HepG2 (cell line): ENCODE measurements around the gene PPP1CC. TPM values are rescaled to one million over a fixed set of nuclear protein-coding genes. Genes with fewer than 3 reads are reported as not detected.
A peak's percentile ranks its signal among the peaks of the same experiment; 100 is the strongest.

Source experiments
- ATAC-seq: fragments of 200-7000 bp; cut with Tn5 transposase; 3 replicates; pipeline ENCODE4 v1.9.1; 2020; ENCODE audit warnings: mild to moderate bottlenecking, moderate library complexity
- BruUV-seq: library from RNA; stranded (reverse); fragments of 400-500 nt; replicated peaks from 2 replicates; lab custom pipeline; 2021; lab: Mats Ljungman, UMichigan
- CTCF ChIA-PET: fragments of 300-600 bp; formaldehyde crosslinking; extraction: SDS; loops from one replicate; lab custom pipeline; 2021; ENCODE audit warnings: low total read pairs, inconsistent platforms, low intra/inter-chr PET ratio; lab: Yijun Ruan, JAX
- POLR2A ChIA-PET: fragments of 350-600 bp; sonication (Branson Sonifier 250); formaldehyde crosslinking; loops from one replicate; lab custom pipeline; 2020; ENCODE audit warnings: antibody characterized with exemption, inconsistent platforms; lab: Yijun Ruan, JAX
- DNase-seq: peaks from one replicate; pipeline ENCODE4 v3.0.0-alpha.2; 2015; ENCODE audit warnings: low spot score
- FAIRE-seq: peaks from 3 replicates; lab custom pipeline; 2011; peaks lifted over from hg19 to GRCh38; lab: Jason Lieb, UNC
- H2AFZ ChIP-seq: one replicate; pipeline ENCODE4 v1.6.1; 2011; ENCODE audit warnings: low read length, inconsistent platforms
- H3K27ac ChIP-seq: fragments of 300-600 bp; 3 replicates; pipeline ENCODE4 v1.8.0; 2011; ENCODE audit warnings: mixed run types, mild to moderate bottlenecking, mixed read lengths, low read length, inconsistent platforms; ENCODE audit not compliant: insufficient read depth; ENCODE audit errors: extremely low read length
- H3K27me3 ChIP-seq, 2 experiments: fragments of 200-600 bp in 1 of 2; 2 replicates in 1 of 2; 3 replicates in 1 of 2; pipeline versions ENCODE4 v1.6.0 to v1.8.0; 2011; ENCODE audit warnings: low read length in 2 of 2, mild to moderate bottlenecking in 2 of 2, moderate library complexity in 2 of 2, inconsistent platforms in 1 of 2; ENCODE audit not compliant: insufficient read depth in 2 of 2, control insufficient read depth in 1 of 2
- H3K36me3 ChIP-seq, 2 experiments: fragments of 200-600 bp in 1 of 2; replicated peaks in 1 of 2; 2 replicates in 1 of 2; 3 replicates in 1 of 2; pipeline versions ENCODE4 v1.5.1 to v1.8.0; 2011; ENCODE audit warnings: low read length in 2 of 2, inconsistent platforms in 1 of 2; ENCODE audit not compliant: insufficient read depth in 2 of 2, control insufficient read depth in 1 of 2
- H3K4me1 ChIP-seq: 2 replicates; pipeline ENCODE4 v1.5.1; 2012; ENCODE audit warnings: low read length, inconsistent platforms; ENCODE audit not compliant: insufficient read depth
- H3K4me2 ChIP-seq: 2 replicates; pipeline ENCODE4 v1.6.0; 2011; ENCODE audit warnings: low read depth, low read length, inconsistent platforms
- H3K4me3 ChIP-seq, 3 experiments: fragments of 200-600 bp in 1 of 3; sonication (generic), shearing (Covaris generic) in 1 of 3; replicated peaks in 1 of 3; 2 replicates each; pipeline ENCODE4 v1.5.1; 2011 to 2016; ENCODE audit warnings: low read length in 3 of 3, inconsistent platforms in 2 of 3, low read depth in 2 of 3, mild to moderate bottlenecking in 2 of 3, control low read depth in 1 of 3, mixed read lengths in 1 of 3; ENCODE audit not compliant: insufficient read depth in 1 of 3
- H3K79me2 ChIP-seq: one replicate; pipeline ENCODE4 v1.6.1; 2011; ENCODE audit warnings: low read length, inconsistent platforms; ENCODE audit not compliant: insufficient read depth
- H3K9ac ChIP-seq: 2 replicates; pipeline ENCODE4 v1.6.0; 2011; ENCODE audit warnings: mild to moderate bottlenecking, low read depth, low read length, inconsistent platforms; ENCODE audit not compliant: insufficient read depth
- H3K9me3 ChIP-seq: 2 replicates; pipeline ENCODE4 v1.5.1; 2012; ENCODE audit warnings: mild to moderate bottlenecking, low read length
- H4K20me1 ChIP-seq: 2 replicates; pipeline ENCODE4 v1.6.0; 2011; ENCODE audit warnings: inconsistent platforms, mild to moderate bottlenecking, low read length, moderate library complexity; ENCODE audit not compliant: insufficient read depth
- ARNT ChIP-seq: fragments of 450-650 bp; IDR thresholded peaks from 2 replicates; pipeline ENCODE4 v1.6.1; 2017
- CBX1 ChIP-seq: IDR thresholded peaks from one replicate; pipeline ENCODE4 v1.6.1; 2016; ENCODE audit warnings: antibody characterized with exemption, low read depth
- CEBPG ChIP-seq: IDR thresholded peaks from 2 replicates; pipeline ENCODE4 v1.6.1; 2016
- PAWR ChIP-seq: sonication (generic); formaldehyde crosslinking; IDR thresholded peaks from 2 replicates; pipeline ENCODE4 v1.4.0; 2020; ENCODE audit warnings: missing genetic modification reagents, mild to moderate bottlenecking, borderline replicate concordance
- RFX1 ChIP-seq: fragments of 450-650 bp; IDR thresholded peaks from 2 replicates; pipeline ENCODE4 v1.6.1; 2017
- SETDB1 ChIP-seq: sonication (generic); formaldehyde crosslinking; IDR thresholded peaks from 2 replicates; pipeline ENCODE4 v1.5.1; 2020; ENCODE audit warnings: missing genetic modification reagents, mild to moderate bottlenecking, borderline replicate concordance
- SRSF4 ChIP-seq: fragments of 200-400 bp; formaldehyde crosslinking; IDR thresholded peaks from one replicate; pipeline ENCODE4 v1.6.1; 2018; ENCODE audit warnings: mild to moderate bottlenecking, low read depth, low read length, moderate library complexity; ENCODE audit not compliant: poor library complexity, severe bottlenecking
- ZBTB7A ChIP-seq: sonication (generic); formaldehyde crosslinking; IDR thresholded peaks from 2 replicates; pipeline ENCODE4 v1.8.0; 2022; ENCODE audit warnings: mild to moderate bottlenecking, missing genetic modification reagents
- ZMYM4 ChIP-seq: sonication (generic); formaldehyde crosslinking; IDR thresholded peaks from 2 replicates; pipeline ENCODE4 v1.8.1; 2023; ENCODE audit warnings: mild to moderate bottlenecking, missing genetic modification reagents
- ZNF235 ChIP-seq: sonication (generic); formaldehyde crosslinking; IDR thresholded peaks from 2 replicates; pipeline ENCODE4 v1.8.1; 2023; ENCODE audit warnings: mild to moderate bottlenecking, missing genetic modification reagents, borderline replicate concordance
- ZNF3 ChIP-seq: IDR thresholded peaks from 2 replicates; pipeline ENCODE4 v1.7.0; 2017; ENCODE audit warnings: inconsistent platforms
- ZNF577 ChIP-seq: sonication (generic); formaldehyde crosslinking; IDR thresholded peaks from 2 replicates; pipeline ENCODE4 v1.4.0; 2020; ENCODE audit warnings: mild to moderate bottlenecking, low read depth, missing genetic modification reagents, borderline replicate concordance
- ZNF678 ChIP-seq: sonication (generic); formaldehyde crosslinking; IDR thresholded peaks from 2 replicates; pipeline ENCODE4 v1.4.0; 2020; ENCODE audit warnings: mild to moderate bottlenecking, missing genetic modification reagents
- WGBS: methylation state at CpG from one replicate; pipeline ENCODE4 v1.1.6; 2017; ENCODE audit warnings: low lambda C conversion rate; 5-methylcytosine and 5-hydroxymethylcytosine counted together
- in situ Hi-C: cut with HindIII; loops from 2 replicates; pipeline ENCODE4 v1.10.0; 2017; ENCODE audit warnings: low pct_unique_long_range_greater_than_20kb; ENCODE audit not compliant: extremely low pct_ligation_motif_present
- intact Hi-C: fragments of 100-400 bp; cut with micrococcal nuclease; formaldehyde crosslinking; loops from one replicate; pipeline ENCODE4 v1.10.0; 2022; ENCODE audit not compliant: unreplicated experiment
- polyA plus RNA-seq, 8 experiments: library from polyadenylated mRNA; depleted of rRNA in 3 of 8; stranded (reverse) in 7 of 8; unstranded in 1 of 8; fragments of >200 nt; fragmentation: Illumina TruSeq in 4 of 8; extraction: Trizol in 4 of 8; gene quantifications; 2 replicates each; pipeline versions ENCODE4 v1.2.1 to v1.2.3, GENCODE V29; 2011 to 2016; ENCODE audit warnings: low read depth in 4 of 8, missing spikeins in 1 of 8, mixed read lengths in 1 of 8; ENCODE audit not compliant: insufficient read depth in 1 of 8
- total RNA-seq, 5 experiments: library from RNA; depleted of rRNA; stranded (reverse); fragments of >200 nt; fragmentation: Illumina TruSeq; extraction: Trizol; gene quantifications; 2 replicates each; pipeline ENCODE4 v1.2.3, GENCODE V29; 2016; ENCODE audit warnings: low read depth in 1 of 5
- TF ChIP-seq, protein P1 (sequence below): sonication (generic); formaldehyde crosslinking; IDR thresholded peaks from 2 replicates; pipeline ENCODE4 v1.4.0; 2020; ENCODE audit warnings: missing genetic modification reagents, mild to moderate bottlenecking, borderline replicate concordance
- TF ChIP-seq, protein P2 (sequence below): sonication (generic); formaldehyde crosslinking; IDR thresholded peaks from 2 replicates; pipeline ENCODE4 v1.5.0; 2020; ENCODE audit warnings: mild to moderate bottlenecking, missing genetic modification reagents
- TF ChIP-seq, protein P3 (sequence below), 2 experiments: sonication (generic) in 1 of 2; formaldehyde crosslinking in 1 of 2; IDR thresholded peaks; 2 replicates each; pipeline versions ENCODE4 v1.4.0 to v1.6.1; 2018 to 2020; ENCODE audit warnings: missing genetic modification reagents in 2 of 2, borderline replicate concordance in 1 of 2, low read depth in 1 of 2, mild to moderate bottlenecking in 1 of 2, missing biosample characterization in 1 of 2
- TF ChIP-seq, protein P4 (sequence below): sonication (generic); formaldehyde crosslinking; IDR thresholded peaks from 2 replicates; pipeline ENCODE4 v1.5.0; 2020; ENCODE audit warnings: mild to moderate bottlenecking, missing genetic modification reagents

The PPP1CC gene
- total and polyA plus RNA-seq, 2 of the 13 experiments (the other 11 are each of a cell fraction or from before 2014, with no cell fraction given) = 178 to 187 TPM

DNA sequence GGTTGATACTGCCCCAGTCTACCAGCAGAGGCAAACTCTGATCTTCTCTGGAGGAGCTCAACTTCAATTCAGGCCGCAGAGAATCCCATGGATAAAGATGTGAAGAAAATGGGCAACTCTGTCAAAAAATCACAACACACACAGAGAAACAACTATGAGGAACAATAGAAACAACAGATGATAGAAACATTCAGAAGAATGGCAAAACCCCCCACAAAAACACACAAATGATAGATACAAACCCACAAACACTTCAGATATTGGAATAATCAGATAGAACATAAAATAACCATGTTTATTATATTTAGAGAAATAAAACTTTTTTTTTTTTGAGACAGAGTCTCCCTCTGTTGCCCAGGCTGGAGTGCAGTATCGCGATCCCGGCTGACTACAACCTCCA is 33.8 kb downstream of the PPP1CC start (continued):
- no peak for TF ChIP-seq ZNF678 (CRISPR knock-in tag)
- TF ChIP-seq, all 625 proteins: peak for 0

DNA sequence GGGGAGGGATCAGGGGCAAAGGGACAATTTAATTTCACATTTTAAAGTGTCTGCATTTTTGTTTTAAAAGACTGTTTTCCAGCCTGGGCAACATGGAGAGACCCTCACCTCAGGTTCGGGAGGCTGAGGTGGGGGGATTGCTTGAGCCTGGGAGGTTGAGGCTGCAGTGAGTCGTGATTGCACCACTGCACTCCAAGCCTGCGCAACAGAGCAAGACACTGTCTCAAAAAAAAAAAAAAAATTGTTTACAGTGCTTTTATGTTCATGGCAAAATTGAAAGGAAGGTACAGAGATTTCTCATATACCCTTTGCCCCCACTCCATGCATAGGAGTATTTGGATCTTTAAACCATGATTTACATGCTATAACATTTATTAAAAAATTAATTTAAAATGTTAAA is 37.4 kb downstream of the PPP1CC start:
- ChIA-PET CTCF (interaction anchor here (1.5 kb wide), 2 partner anchors 121 to 183 kb away, joined by 4 to 16 read pairs; no protein-coding TSS in a partner anchor), POLR2A (no interaction called here)
- no peak overlapping the region for H3K9ac ChIP-seq
- no peak for DNase-seq
- H3K4me3 ChIP-seq = peak overlapping the region; percentile 6 to 50 (median 12); a peak in 2 of 6 replicates
- H3K79me2 ChIP-seq = no peaks in the 10 kb centered on the region
- BruUV-seq = no TSS peak
- no peaks in the 10 kb centered on the region for H3K36me3 ChIP-seq
- H4K20me1 ChIP-seq = no peaks in the 10 kb centered on the region
- no peaks in the 10 kb centered on the region for H3K27me3 ChIP-seq
- H3K4me1 ChIP-seq = peaks cover 11% of the 10 kb centered on the region
- no peaks in the 10 kb centered on the region for H3K9me3 ChIP-seq
- no peak overlapping the region for H3K27ac ChIP-seq
- intact Hi-C loops (no loop called here), in situ Hi-C loops (no loop called here)
- H2AFZ ChIP-seq = no peak overlapping the region
- 0% methylated on average over 3 of the region's 3 CpGs for WGBS
- no peak for FAIRE-seq
- H3K4me2 ChIP-seq = peak overlapping the region; percentile 61
- peak; percentile 55 for ATAC-seq
- TF ChIP-seq SETDB1 (no peak), ZNF235 (CRISPR knock-in tag) (no peak), SRSF4 (no peak), ARNT (no peak), ZNF3 (CRISPR knock-in tag) (no peak), ZNF577 (CRISPR knock-in tag) (no peak), PAWR (no peak), CBX1 (no peak), CEBPG (peak; percentile 61), ZBTB7A (no peak), RFX1 (no peak), ZMYM4 (CRISPR knock-in tag) (no peak)
- TF ChIP-seq, protein P1, sequence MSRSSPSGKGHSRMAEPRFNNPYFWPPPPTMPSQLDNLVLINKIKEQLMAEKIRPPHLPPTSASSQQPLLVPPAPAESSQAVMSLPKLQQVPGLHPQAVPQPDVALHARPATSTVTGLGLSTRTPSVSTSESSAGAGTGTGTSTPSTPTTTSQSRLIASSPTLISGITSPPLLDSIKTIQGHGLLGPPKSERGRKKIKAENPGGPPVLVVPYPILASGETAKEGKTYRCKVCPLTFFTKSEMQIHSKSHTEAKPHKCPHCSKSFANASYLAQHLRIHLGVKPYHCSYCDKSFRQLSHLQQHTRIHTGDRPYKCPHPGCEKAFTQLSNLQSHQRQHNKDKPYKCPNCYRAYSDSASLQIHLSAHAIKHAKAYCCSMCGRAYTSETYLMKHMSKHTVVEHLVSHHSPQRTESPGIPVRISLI (CRISPR knock-in tag) = peak; percentile 79; the same call in 1 of the 2 replicates
- TF ChIP-seq, protein P2, sequence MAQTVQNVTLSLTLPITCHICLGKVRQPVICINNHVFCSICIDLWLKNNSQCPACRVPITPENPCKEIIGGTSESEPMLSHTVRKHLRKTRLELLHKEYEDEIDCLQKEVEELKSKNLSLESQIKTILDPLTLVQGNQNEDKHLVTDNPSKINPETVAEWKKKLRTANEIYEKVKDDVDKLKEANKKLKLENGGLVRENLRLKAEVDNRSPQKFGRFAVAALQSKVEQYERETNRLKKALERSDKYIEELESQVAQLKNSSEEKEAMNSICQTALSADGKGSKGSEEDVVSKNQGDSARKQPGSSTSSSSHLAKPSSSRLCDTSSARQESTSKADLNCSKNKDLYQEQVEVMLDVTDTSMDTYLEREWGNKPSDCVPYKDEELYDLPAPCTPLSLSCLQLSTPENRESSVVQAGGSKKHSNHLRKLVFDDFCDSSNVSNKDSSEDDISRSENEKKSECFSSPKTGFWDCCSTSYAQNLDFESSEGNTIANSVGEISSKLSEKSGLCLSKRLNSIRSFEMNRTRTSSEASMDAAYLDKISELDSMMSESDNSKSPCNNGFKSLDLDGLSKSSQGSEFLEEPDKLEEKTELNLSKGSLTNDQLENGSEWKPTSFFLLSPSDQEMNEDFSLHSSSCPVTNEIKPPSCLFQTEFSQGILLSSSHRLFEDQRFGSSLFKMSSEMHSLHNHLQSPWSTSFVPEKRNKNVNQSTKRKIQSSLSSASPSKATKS = no peak
- TF ChIP-seq, protein P3, sequence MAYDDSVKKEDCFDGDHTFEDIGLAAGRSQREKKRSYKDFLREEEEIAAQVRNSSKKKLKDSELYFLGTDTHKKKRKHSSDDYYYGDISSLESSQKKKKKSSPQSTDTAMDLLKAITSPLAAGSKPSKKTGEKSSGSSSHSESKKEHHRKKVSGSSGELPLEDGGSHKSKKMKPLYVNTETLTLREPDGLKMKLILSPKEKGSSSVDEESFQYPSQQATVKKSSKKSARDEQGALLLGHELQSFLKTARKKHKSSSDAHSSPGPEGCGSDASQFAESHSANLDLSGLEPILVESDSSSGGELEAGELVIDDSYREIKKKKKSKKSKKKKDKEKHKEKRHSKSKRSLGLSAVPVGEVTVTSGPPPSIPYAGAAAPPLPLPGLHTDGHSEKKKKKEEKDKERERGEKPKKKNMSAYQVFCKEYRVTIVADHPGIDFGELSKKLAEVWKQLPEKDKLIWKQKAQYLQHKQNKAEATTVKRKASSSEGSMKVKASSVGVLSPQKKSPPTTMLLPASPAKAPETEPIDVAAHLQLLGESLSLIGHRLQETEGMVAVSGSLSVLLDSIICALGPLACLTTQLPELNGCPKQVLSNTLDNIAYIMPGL (CRISPR knock-in tag; IDR thresholded peaks at IDR 0.05; ENCODE audit: borderline replicate concordance in 1 of 2, low read depth in 1 of 2) = 0 out of 4 replicates have a peak, but pooled peaks of 1 of the 2 experiments have one; percentile 2
- TF ChIP-seq, protein P4, sequence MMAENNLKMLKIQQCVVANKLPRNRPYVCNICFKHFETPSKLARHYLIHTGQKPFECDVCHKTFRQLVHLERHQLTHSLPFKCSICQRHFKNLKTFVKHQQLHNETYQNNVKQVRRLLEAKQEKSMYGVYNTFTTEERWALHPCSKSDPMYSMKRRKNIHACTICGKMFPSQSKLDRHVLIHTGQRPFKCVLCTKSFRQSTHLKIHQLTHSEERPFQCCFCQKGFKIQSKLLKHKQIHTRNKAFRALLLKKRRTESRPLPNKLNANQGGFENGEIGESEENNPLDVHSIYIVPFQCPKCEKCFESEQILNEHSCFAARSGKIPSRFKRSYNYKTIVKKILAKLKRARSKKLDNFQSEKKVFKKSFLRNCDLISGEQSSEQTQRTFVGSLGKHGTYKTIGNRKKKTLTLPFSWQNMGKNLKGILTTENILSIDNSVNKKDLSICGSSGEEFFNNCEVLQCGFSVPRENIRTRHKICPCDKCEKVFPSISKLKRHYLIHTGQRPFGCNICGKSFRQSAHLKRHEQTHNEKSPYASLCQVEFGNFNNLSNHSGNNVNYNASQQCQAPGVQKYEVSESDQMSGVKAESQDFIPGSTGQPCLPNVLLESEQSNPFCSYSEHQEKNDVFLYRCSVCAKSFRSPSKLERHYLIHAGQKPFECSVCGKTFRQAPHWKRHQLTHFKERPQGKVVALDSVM (CRISPR knock-in tag) = 0 out of 2 replicates have a peak, but pooled peaks have one; percentile 23
